OCI-LY3 (cell line): ENCODE results near the gene RHCG.

Experiments
- H2AFZ ChIP-seq: fragments of 200-600, 300-600 bp; shearing (Covaris generic); 2 replicates; pipeline ENCODE4 v1.6.0; 2014; ENCODE audit warnings: antibody characterized with exemption, low read depth, low read length
- H3K27ac ChIP-seq: fragments of 200-600, 300-600 bp; sonication (generic); 2 replicates; pipeline ENCODE4 v1.5.1; 2014; ENCODE audit warnings: mild to moderate bottlenecking, low read length, moderate library complexity, mixed read lengths
- H3K27me3 ChIP-seq: fragments of 200-600, 300-600 bp; sonication (generic); 2 replicates; pipeline ENCODE4 v1.6.1; 2014; ENCODE audit warnings: low read depth, low read length, mixed read lengths
- H3K36me3 ChIP-seq: fragments of 200-600, 300-600 bp; sonication (generic); replicated peaks from 2 replicates; pipeline ENCODE3; 2014; ENCODE audit warnings: low read depth, low read length, mixed read lengths
- H3K4me1 ChIP-seq: fragments of 300-600, 200-600 bp; sonication (generic); 2 replicates; pipeline ENCODE4 v1.6.1; 2014; ENCODE audit warnings: low read length, mixed read lengths
- H3K4me2 ChIP-seq: fragments of 200-600, 300-600 bp; sonication (generic); 2 replicates; pipeline ENCODE4 v1.6.1; 2014; ENCODE audit warnings: low read length, mixed read lengths
- H3K4me3 ChIP-seq: fragments of 300-600, 200-600 bp; sonication (generic); 2 replicates; pipeline ENCODE4 v1.5.1; 2014; ENCODE audit warnings: antibody characterized with exemption, mild to moderate bottlenecking, low read length, moderate library complexity
- H3K79me2 ChIP-seq: fragments of 300-600, 200-600 bp; shearing (Covaris generic); 2 replicates; pipeline ENCODE4 v1.6.1; 2014; ENCODE audit warnings: mild to moderate bottlenecking, low read length, mixed read lengths
- H3K9ac ChIP-seq: fragments of 300-600, 200-600 bp; shearing (Covaris generic); 2 replicates; pipeline ENCODE4 v1.6.0; 2014; ENCODE audit warnings: mild to moderate bottlenecking, low read length, moderate library complexity
- H3K9me3 ChIP-seq: fragments of 200-600, 300-600 bp; shearing (Covaris generic); 2 replicates; pipeline ENCODE4 v1.6.1; 2014; ENCODE audit warnings: low read length, mixed read lengths; ENCODE audit not compliant: insufficient read depth
- H4K20me1 ChIP-seq: fragments of 200-600, 300-600 bp; sonication (generic); 2 replicates; pipeline ENCODE4 v1.6.1; 2016; ENCODE audit warnings: low read length, mixed read lengths; ENCODE audit not compliant: insufficient read depth
- CTCF ChIP-seq: fragments of 200-600, 300-600 bp; sonication (generic); IDR thresholded peaks from 2 replicates; pipeline ENCODE4 v1.5.1; 2014; ENCODE audit warnings: antibody characterized with exemption, low read length, low read depth
- EZH2phosphoT487 ChIP-seq: fragments of 200-600 bp; shearing (Covaris generic); IDR thresholded peaks from 2 replicates; pipeline ENCODE4 v1.6.1; 2018; ENCODE audit warnings: antibody characterized with exemption, mixed run types, low read depth

RHCG gene

GRCh38 chr15:89521605-89522004, 25.2 kb upstream of the RHCG start:
- Histone ChIP-seq H3K36me3 (no peaks in the 10 kb centered on the region), H2AFZ (no peak overlapping the region), H3K27me3 (no peaks in the 10 kb centered on the region), H3K4me2 (no peak overlapping the region), H3K9me3 (no peaks in the 10 kb centered on the region), H3K4me3 (no peak overlapping the region), H3K27ac (no peak overlapping the region), H3K4me1 (peaks cover 21% of the 10 kb centered on the region), H3K79me2 (no peaks in the 10 kb centered on the region), H3K9ac (no peak overlapping the region), H4K20me1 (no peaks in the 10 kb centered on the region)
- no peak for TF ChIP-seq EZH2phosphoT487
- TF ChIP-seq CTCF: no peak

- Histone ChIP-seq H3K4me2 (no peak overlapping the region), H3K9me3 (no peaks in the 10 kb centered on the region), H3K4me3 (no peak overlapping the region), H2AFZ (no peak overlapping the region), H3K9ac (no peak overlapping the region), H3K27me3 (no peaks in the 10 kb centered on the region), H3K79me2 (no peaks in the 10 kb centered on the region), H3K36me3 (no peaks in the 10 kb centered on the region), H3K4me1 (no peaks in the 10 kb centered on the region), H3K27ac (no peak overlapping the region), H4K20me1 (no peaks in the 10 kb centered on the region)
- no peak for TF ChIP-seq EZH2phosphoT487
- TF ChIP-seq CTCF: no peak
Observed at GRCh38 chr15:89515477-89515876, 19.1 kb upstream of the RHCG start.

- no peak overlapping the region for H2AFZ ChIP-seq
- no peak overlapping the region for H3K4me3 ChIP-seq
- H3K9me3 ChIP-seq: no peaks in the 10 kb centered on the region
- no peaks in the 10 kb centered on the region for H3K27me3 ChIP-seq
- H4K20me1 ChIP-seq: no peaks in the 10 kb centered on the region
- TF ChIP-seq CTCF (no peak), EZH2phosphoT487 (no peak)
- H3K4me1 ChIP-seq: no peaks in the 10 kb centered on the region
- no peak overlapping the region for H3K4me2 ChIP-seq
- H3K36me3 ChIP-seq: no peaks in the 10 kb centered on the region
- no peak overlapping the region for H3K9ac ChIP-seq
- H3K79me2 ChIP-seq: no peaks in the 10 kb centered on the region
- no peak overlapping the region for H3K27ac ChIP-seq
Observed at GRCh38 chr15:89514596-89515406, 18.4 kb upstream of the RHCG start.

- no peaks in the 10 kb centered on the region for H3K27me3 ChIP-seq
- no peak overlapping the region for H3K9ac ChIP-seq
- no peak overlapping the region for H3K27ac ChIP-seq
Observed at GRCh38 chr15:89514186-89514585, 17.8 kb upstream of the RHCG start.

More at GRCh38 chr15:89514186-89514585, 17.8 kb upstream of the RHCG start:
- Histone ChIP-seq H3K79me2 (no peaks in the 10 kb centered on the region), H2AFZ (no peak overlapping the region), H4K20me1 (no peaks in the 10 kb centered on the region), H3K36me3 (no peaks in the 10 kb centered on the region), H3K4me2 (no peak overlapping the region), H3K9me3 (no peaks in the 10 kb centered on the region), H3K4me3 (no peak overlapping the region), H3K4me1 (no peaks in the 10 kb centered on the region)
- no peak for TF ChIP-seq EZH2phosphoT487
- TF ChIP-seq CTCF: no peak
